Spleen (tissue), 11 donors: ENCODE results near the gene PRR35. TPM values are rescaled to one million over a fixed set of nuclear protein-coding genes. Genes with fewer than 3 reads are reported as not detected.

ENCODE experiments used
- DNase-seq: peaks from one replicate; pipeline ENCODE4 v3.0.0-alpha.2; 2020
- H3K27ac ChIP-seq, 8 donors: fragments of 200-600 bp; sonication (generic) in 7 of 8; 1 replicate in 4 of 8; 2 replicates in 4 of 8; pipeline versions ENCODE4 v1.5.0 to v1.8.0; 2016 to 2021; ENCODE audit warnings: inconsistent platforms in 4 of 8, mild to moderate bottlenecking in 4 of 8, moderate library complexity in 1 of 8
- H3K27me3 ChIP-seq, 7 donors: fragments of 200-600 bp; sonication (generic) in 6 of 7; replicated peaks in 1 of 7; 1 replicate in 4 of 7; 2 replicates in 3 of 7; pipeline versions ENCODE4 v1.5.0 to v1.8.0; 2016 to 2021; ENCODE audit warnings: inconsistent platforms in 3 of 7, mild to moderate bottlenecking in 1 of 7
- H3K36me3 ChIP-seq, 6 donors: fragments of 200-600 bp; sonication (generic) in 5 of 6; 1 replicate in 4 of 6; 2 replicates in 2 of 6; pipeline versions ENCODE4 v1.5.0 to v1.8.0; 2016 to 2021; ENCODE audit warnings: inconsistent platforms in 2 of 6
- H3K4me1 ChIP-seq, 6 donors: fragments of 200-600 bp; sonication (generic) in 5 of 6; 1 replicate in 3 of 6; 2 replicates in 3 of 6; pipeline versions ENCODE4 v1.5.0 to v1.8.0; 2016 to 2021; ENCODE audit warnings: inconsistent platforms in 3 of 6
- H3K4me3 ChIP-seq, 8 donors: fragments of 200-600 bp; sonication (generic) in 7 of 8; 1 replicate in 4 of 8; 2 replicates in 4 of 8; pipeline versions ENCODE4 v1.5.0 to v1.8.0; 2016 to 2021; ENCODE audit warnings: inconsistent platforms in 4 of 8, mild to moderate bottlenecking in 4 of 8, moderate library complexity in 2 of 8
- H3K9me3 ChIP-seq, 8 donors: fragments of 200-600 bp; sonication (generic) in 7 of 8; 1 replicate in 4 of 8; 2 replicates in 4 of 8; pipeline versions ENCODE4 v1.5.0 to v1.8.0; 2016 to 2021; ENCODE audit warnings: inconsistent platforms in 4 of 8
- POLR2A ChIP-seq, 3 donors: fragments of 450-650 bp; IDR thresholded peaks; one replicate each; pipeline ENCODE4 v1.5.1; 2017; ENCODE audit warnings: antibody characterized with exemption in 3 of 3, mild to moderate bottlenecking in 1 of 3
- POLR2AphosphoS5 ChIP-seq, 3 donors: sonication (generic); formaldehyde crosslinking; IDR thresholded peaks; one replicate each; pipeline ENCODE4 v1.5.1; 2017; ENCODE audit warnings: antibody characterized with exemption in 3 of 3
- WGBS, 5 donors: extraction: QIAGEN DNeasy Blood & Tissue Kit in 3 of 5; methylation state at CpG; one replicate each; pipeline versions ENCODE4 v1.1.5 to v1.1.7; 2013 to 2018; 5-methylcytosine and 5-hydroxymethylcytosine counted together
- intact Hi-C: fragments of 100-400 bp; cut with DNase I; formaldehyde crosslinking; loops from one replicate; pipeline ENCODE4 v1.15.0; 2023; ENCODE audit warnings: low total_unique reads
- polyA plus RNA-seq, 3 donors: library from polyadenylated mRNA; stranded (reverse); fragments of 200-250 nt; gene quantifications; one replicate each; pipeline ENCODE4 v1.2.1, GENCODE V29; 2013
- total RNA-seq, 7 donors: library from RNA; depleted of rRNA in 3 of 7; stranded (reverse); fragments of >200 nt in 3 of 7; fragmentation: NEBNext Ultra II Directional in 4 of 7; extraction: Animal tissue kit (Norgen Biotek cat#: 25700) in 4 of 7; gene quantifications; one replicate each; pipeline versions ENCODE4 v1.1.0 to v1.2.1, GENCODE V29; 2016 to 2021
- TF ChIP-seq, protein P1 (sequence below), 11 experiments: fragments of 200-600 bp in 7 of 11; fragments of 450-650 bp in 4 of 11; sonication (generic) in 4 of 11; IDR thresholded peaks in 8 of 11; conservative IDR thresholded peaks in 3 of 11; 1 replicate in 7 of 11; 2 replicates in 4 of 11; pipeline versions ENCODE4 v1.4.0 to v1.8.0; 2016 to 2021; ENCODE audit warnings: antibody characterized with exemption in 11 of 11, inconsistent platforms in 4 of 11, mild to moderate bottlenecking in 1 of 11
- donor health status: healthy with polysubstance abuse.
- donor health status: DM: no; HTN: no; CAD: no; lungs with moderate emphysema.
- donor health status: DM: no; HTN: no; CAD: no.
- donor health status: Bipolar disorder and iron deficiency.
- donor health status: healthy.
- donor health status: DM: no; HTN: no; CAD: no.
- donor health status: DM: yes; HTN: yes; CAD: no.

PRR35 gene
- total and polyA plus RNA-seq, 10 donors, result not detected

- no peaks in the 10 kb centered on the region for H3K9me3 ChIP-seq
- 0 to 3% (median 1%) methylated on average over 14 to 71 of the region's 71 CpGs for WGBS, 5 donors
- H3K36me3 ChIP-seq, result peaks cover 0 to 13% (median 0%) of the 10 kb centered on the region in 6 donors
- intact Hi-C loops, result no loop called here
- no peak for TF ChIP-seq POLR2AphosphoS5 (IDR thresholded peaks at IDR 0.05)
- TF ChIP-seq, protein P1, sequence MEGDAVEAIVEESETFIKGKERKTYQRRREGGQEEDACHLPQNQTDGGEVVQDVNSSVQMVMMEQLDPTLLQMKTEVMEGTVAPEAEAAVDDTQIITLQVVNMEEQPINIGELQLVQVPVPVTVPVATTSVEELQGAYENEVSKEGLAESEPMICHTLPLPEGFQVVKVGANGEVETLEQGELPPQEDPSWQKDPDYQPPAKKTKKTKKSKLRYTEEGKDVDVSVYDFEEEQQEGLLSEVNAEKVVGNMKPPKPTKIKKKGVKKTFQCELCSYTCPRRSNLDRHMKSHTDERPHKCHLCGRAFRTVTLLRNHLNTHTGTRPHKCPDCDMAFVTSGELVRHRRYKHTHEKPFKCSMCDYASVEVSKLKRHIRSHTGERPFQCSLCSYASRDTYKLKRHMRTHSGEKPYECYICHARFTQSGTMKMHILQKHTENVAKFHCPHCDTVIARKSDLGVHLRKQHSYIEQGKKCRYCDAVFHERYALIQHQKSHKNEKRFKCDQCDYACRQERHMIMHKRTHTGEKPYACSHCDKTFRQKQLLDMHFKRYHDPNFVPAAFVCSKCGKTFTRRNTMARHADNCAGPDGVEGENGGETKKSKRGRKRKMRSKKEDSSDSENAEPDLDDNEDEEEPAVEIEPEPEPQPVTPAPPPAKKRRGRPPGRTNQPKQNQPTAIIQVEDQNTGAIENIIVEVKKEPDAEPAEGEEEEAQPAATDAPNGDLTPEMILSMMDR (IDR thresholded peaks at IDR 0.05 in 8 of 11, conservative IDR thresholded peaks at IDR 0.05 in 3 of 11), result peak in 1 of 11 experiments; percentile 0
- peak; percentile 92 for DNase-seq
- peaks cover 26 to 71% (median 58%) of the 10 kb centered on the region in 6 donors for H3K4me1 ChIP-seq
- H3K27ac ChIP-seq, result peak overlapping the region; percentile 35 to 100 (median 86)
- peaks cover 0 to 7% (median 0%) of the 10 kb centered on the region in 7 donors for H3K27me3 ChIP-seq
- peak overlapping the region; percentile 51 to 96 (median 72) for H3K4me3 ChIP-seq
Measured at GRCh38 chr16:590188-590814, 30.1 kb downstream of the PRR35 start.

GRCh38 chr16:590815-591200, 30.6 kb downstream of the PRR35 start:
- peaks cover 0 to 13% (median 0%) of the 10 kb centered on the region in 6 donors for H3K36me3 ChIP-seq
- peak overlapping the region in 4 of 8 donors; percentile 85 to 100 (median 98) for H3K27ac ChIP-seq
- peaks cover 0 to 2% (median 0%) of the 10 kb centered on the region in 7 donors for H3K27me3 ChIP-seq
- DNase-seq, result no peak
- WGBS, 5 donors, result 52 to 67% (median 60%) methylated on average over 10 of the region's 10 CpGs
- intact Hi-C loops, result no loop called here
- peaks cover 26 to 76% (median 60%) of the 10 kb centered on the region in 6 donors for H3K4me1 ChIP-seq
- no peaks in the 10 kb centered on the region for H3K9me3 ChIP-seq
- H3K4me3 ChIP-seq, result peak overlapping the region; percentile 51 to 96 (median 72)
- TF ChIP-seq, protein P1 (IDR thresholded peaks at IDR 0.05 in 8 of 11, conservative IDR thresholded peaks at IDR 0.05 in 3 of 11), result no peak
- TF ChIP-seq POLR2AphosphoS5 (IDR thresholded peaks at IDR 0.05) (no peak), POLR2A (IDR thresholded peaks at IDR 0.05) (no peak)

- no peak for TF ChIP-seq POLR2A (IDR thresholded peaks at IDR 0.05)
- no peak for TF ChIP-seq POLR2AphosphoS5 (IDR thresholded peaks at IDR 0.05)
- TF ChIP-seq, protein P1 (IDR thresholded peaks at IDR 0.05 in 8 of 11, conservative IDR thresholded peaks at IDR 0.05 in 3 of 11), result no peak
- Histone ChIP-seq H3K27me3 (no peaks in the 10 kb centered on the region), H3K9me3 (no peaks in the 10 kb centered on the region), H3K36me3 (peaks cover 0 to 14% (median under 1%) of the 10 kb centered on the region in 6 donors), H3K27ac (peak overlapping the region in 1 of 8 donors; percentile 98), H3K4me3 (peak overlapping the region in 4 of 8 donors; percentile 68 to 96 (median 82)), H3K4me1 (peaks cover 26 to 80% (median 62%) of the 10 kb centered on the region in 6 donors)
- no peak for DNase-seq
- intact Hi-C loops, result no loop called here
- WGBS, 5 donors, result 77 to 95% (median 87%) methylated on average over 7 to 8 of the region's 8 CpGs
Measured at GRCh38 chr16:591231-591630, 31.0 kb downstream of the PRR35 start.

DNA sequence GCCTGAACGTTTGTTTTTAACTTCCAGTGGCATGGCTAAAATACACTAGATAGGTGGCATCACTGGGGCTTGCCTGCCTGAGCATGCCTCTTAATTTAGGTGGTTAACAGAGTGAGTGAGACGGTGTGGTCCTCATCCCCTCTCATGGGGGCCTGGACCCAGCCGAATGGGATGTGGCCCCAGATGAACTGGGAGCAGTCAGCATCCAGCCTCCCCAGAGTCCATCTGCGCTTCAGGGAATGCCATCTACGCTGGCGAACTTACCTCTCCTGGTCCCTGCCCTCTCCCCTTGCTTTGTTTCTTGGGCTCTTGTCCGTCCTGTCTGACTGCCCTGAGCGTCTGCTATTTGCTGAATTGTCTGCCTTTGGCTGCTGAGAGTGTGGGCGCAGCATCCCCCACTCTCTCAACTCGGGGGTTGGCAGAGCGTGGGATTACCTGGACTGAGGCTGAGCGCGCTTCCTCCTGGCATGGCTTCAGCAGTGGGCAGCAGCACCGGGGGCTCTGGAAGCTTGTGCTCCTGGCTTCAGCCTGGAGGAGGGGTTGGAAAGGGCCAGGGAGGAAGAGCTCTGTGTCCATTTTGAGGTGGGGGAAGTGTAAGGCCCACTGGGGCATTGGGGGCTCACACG, 31.8 kb downstream of the PRR35 start:
- WGBS, 5 donors, result 77 to 95% (median 77%) methylated on average over 12 to 15 of the region's 15 CpGs

More for the DNA sequence above, 31.8 kb downstream of the PRR35 start:
- intact Hi-C loops, result no loop called here
- TF ChIP-seq, protein P1 (IDR thresholded peaks at IDR 0.05 in 8 of 11, conservative IDR thresholded peaks at IDR 0.05 in 3 of 11), result no peak
- no peak for TF ChIP-seq POLR2A (IDR thresholded peaks at IDR 0.05)
- TF ChIP-seq POLR2AphosphoS5 (IDR thresholded peaks at IDR 0.05), result no peak
- H3K9me3 ChIP-seq, result no peaks in the 10 kb centered on the region
- H3K4me3 ChIP-seq, result peak overlapping the region in 2 of 8 donors; percentile 6 to 32
- peak; percentile 77 for DNase-seq
- H3K27ac ChIP-seq, result peak overlapping the region in 6 of 8 donors; percentile 41 to 84 (median 72)
- H3K36me3 ChIP-seq, result peaks cover 0 to 22% (median 2%) of the 10 kb centered on the region in 6 donors
- H3K4me1 ChIP-seq, result peaks cover 26 to 84% (median 64%) of the 10 kb centered on the region in 6 donors
- no peaks in the 10 kb centered on the region for H3K27me3 ChIP-seq
